Mammary epithelial cell (primary cell): Measurements from ENCODE around the gene SHISA4.

Experiments used
- EZH2 ChIP-seq: IDR thresholded peaks from 2 replicates; pipeline ENCODE4 v1.6.1; 2012; ENCODE audit warnings: low read length, inconsistent platforms, borderline replicate concordance
- TF ChIP-seq, protein P1 (sequence below), 2 donors: IDR thresholded peaks in 1 of 2; conservative IDR thresholded peaks in 1 of 2; 2 replicates each; pipeline ENCODE4 v1.5.1; 2011 to 2012; ENCODE audit warnings: inconsistent platforms in 2 of 2, low read length in 2 of 2, mild to moderate bottlenecking in 2 of 2, control low read depth in 1 of 2, low read depth in 1 of 2; ENCODE audit not compliant: insufficient read depth in 1 of 2; ENCODE audit errors: extremely low read depth in 1 of 2

DNA sequence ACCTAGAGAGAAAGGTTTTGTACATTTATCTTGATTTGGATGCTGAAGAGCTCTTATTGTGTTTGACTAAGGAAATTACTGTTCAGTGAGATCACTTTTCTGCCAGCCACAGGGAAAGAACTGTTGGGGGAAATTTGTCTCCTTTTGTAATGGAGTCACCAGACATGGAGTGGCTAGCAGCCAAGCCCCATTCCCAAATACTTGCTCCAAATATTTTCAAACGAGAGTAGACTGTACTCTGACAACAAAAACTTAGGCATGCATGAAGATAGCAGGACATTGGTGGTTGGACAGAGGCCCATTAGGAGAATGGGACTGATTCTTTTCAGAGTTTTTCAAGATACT is 38.7 kb upstream of the SHISA4 start:
- TF ChIP-seq, protein P1, sequence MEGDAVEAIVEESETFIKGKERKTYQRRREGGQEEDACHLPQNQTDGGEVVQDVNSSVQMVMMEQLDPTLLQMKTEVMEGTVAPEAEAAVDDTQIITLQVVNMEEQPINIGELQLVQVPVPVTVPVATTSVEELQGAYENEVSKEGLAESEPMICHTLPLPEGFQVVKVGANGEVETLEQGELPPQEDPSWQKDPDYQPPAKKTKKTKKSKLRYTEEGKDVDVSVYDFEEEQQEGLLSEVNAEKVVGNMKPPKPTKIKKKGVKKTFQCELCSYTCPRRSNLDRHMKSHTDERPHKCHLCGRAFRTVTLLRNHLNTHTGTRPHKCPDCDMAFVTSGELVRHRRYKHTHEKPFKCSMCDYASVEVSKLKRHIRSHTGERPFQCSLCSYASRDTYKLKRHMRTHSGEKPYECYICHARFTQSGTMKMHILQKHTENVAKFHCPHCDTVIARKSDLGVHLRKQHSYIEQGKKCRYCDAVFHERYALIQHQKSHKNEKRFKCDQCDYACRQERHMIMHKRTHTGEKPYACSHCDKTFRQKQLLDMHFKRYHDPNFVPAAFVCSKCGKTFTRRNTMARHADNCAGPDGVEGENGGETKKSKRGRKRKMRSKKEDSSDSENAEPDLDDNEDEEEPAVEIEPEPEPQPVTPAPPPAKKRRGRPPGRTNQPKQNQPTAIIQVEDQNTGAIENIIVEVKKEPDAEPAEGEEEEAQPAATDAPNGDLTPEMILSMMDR (conservative IDR thresholded peaks at IDR 0.05 in 1 of 2, IDR thresholded peaks at IDR 0.05 in 1 of 2; ENCODE audit: extremely low read depth in 1 of 2, insufficient read depth in 1 of 2, low read depth in 1 of 2, low read length in 2 of 2): no peak
- no peak for TF ChIP-seq EZH2
